GM19463 (cell line): ENCODE data around the gene CLCN2.

Experiments used
- ATAC-seq: cut with Tn5 transposase; IDR thresholded peaks from one replicate; pipeline ENCODE4 v1.9.1; 2021; ENCODE audit warnings: mild to moderate bottlenecking, moderate library complexity; ENCODE audit not compliant: unreplicated experiment

The CLCN2 gene

GRCh38 chr3:184332370-184333090, 28.9 kb downstream of the CLCN2 start:
- no peak for ATAC-seq

GRCh38 chr3:184328516-184328915, 32.9 kb downstream of the CLCN2 start:
- ATAC-seq = no peak

GRCh38 chr3:184327171-184327570, 34.2 kb downstream of the CLCN2 start:
- no peak for ATAC-seq

- no peak for ATAC-seq
Measured at GRCh38 chr3:184325715-184326369, 35.6 kb downstream of the CLCN2 start.

- no peak for ATAC-seq
Measured at GRCh38 chr3:184325269-184325668, 36.1 kb downstream of the CLCN2 start.

GRCh38 chr3:184323696-184324095, 37.7 kb downstream of the CLCN2 start:
- ATAC-seq = no peak

GRCh38 chr3:184322731-184323487, 38.5 kb downstream of the CLCN2 start:
- ATAC-seq = no peak

- ATAC-seq = no peak
Measured at GRCh38 chr3:184321666-184322065, 39.7 kb downstream of the CLCN2 start.

- no peak for ATAC-seq
Measured at GRCh38 chr3:184320104-184320445, 41.3 kb downstream of the CLCN2 start.

GRCh38 chr3:184317201-184317600, 44.2 kb downstream of the CLCN2 start:
- no peak for ATAC-seq

- no peak for ATAC-seq
Measured at GRCh38 chr3:184316792-184317191, 44.6 kb downstream of the CLCN2 start.

GRCh38 chr3:184315871-184316661, 45.3 kb downstream of the CLCN2 start:
- no peak for ATAC-seq

GRCh38 chr3:184315543-184315867, 45.9 kb downstream of the CLCN2 start:
- no peak for ATAC-seq

GRCh38 chr3:184314700-184315542, 46.5 kb downstream of the CLCN2 start:
- peak; percentile 51 for ATAC-seq

- ATAC-seq = peak; percentile 83
Measured at GRCh38 chr3:184314363-184314699, 47.1 kb downstream of the CLCN2 start, which contains the start of gene EIF4G1. Gene EIF4G1, plus strand, starts transcription at chr3:184314606. Its CDS starts 1,191 bp downstream, at chr3:184315797.

GRCh38 chr3:184311633-184312032, 49.8 kb downstream of the CLCN2 start:
- no peak for ATAC-seq

- no peak for ATAC-seq
Measured at GRCh38 chr3:184308744-184309143, 52.7 kb downstream of the CLCN2 start.

- no peak for ATAC-seq
Measured at GRCh38 chr3:184307915-184308314, 53.5 kb downstream of the CLCN2 start.

GRCh38 chr3:184306341-184306972, 54.9 kb downstream of the CLCN2 start:
- no peak for ATAC-seq

- ATAC-seq = no peak
Measured at GRCh38 chr3:184305577-184305976, 55.8 kb downstream of the CLCN2 start.
